Measurements from ENCODE around the gene CDC14B. TPM values are rescaled to one million over a fixed set of nuclear protein-coding genes. Genes with fewer than 3 reads are reported as not detected.
A peak's percentile ranks its signal among the peaks of the same experiment; 100 is the strongest.

Gene CDC14B
- total RNA-seq, 5 donors from 2014 or later (not counting 1 experiment from before 2014, with no cell fraction given), result 4.8 to 11.9 (median 7.2) TPM

DNA sequence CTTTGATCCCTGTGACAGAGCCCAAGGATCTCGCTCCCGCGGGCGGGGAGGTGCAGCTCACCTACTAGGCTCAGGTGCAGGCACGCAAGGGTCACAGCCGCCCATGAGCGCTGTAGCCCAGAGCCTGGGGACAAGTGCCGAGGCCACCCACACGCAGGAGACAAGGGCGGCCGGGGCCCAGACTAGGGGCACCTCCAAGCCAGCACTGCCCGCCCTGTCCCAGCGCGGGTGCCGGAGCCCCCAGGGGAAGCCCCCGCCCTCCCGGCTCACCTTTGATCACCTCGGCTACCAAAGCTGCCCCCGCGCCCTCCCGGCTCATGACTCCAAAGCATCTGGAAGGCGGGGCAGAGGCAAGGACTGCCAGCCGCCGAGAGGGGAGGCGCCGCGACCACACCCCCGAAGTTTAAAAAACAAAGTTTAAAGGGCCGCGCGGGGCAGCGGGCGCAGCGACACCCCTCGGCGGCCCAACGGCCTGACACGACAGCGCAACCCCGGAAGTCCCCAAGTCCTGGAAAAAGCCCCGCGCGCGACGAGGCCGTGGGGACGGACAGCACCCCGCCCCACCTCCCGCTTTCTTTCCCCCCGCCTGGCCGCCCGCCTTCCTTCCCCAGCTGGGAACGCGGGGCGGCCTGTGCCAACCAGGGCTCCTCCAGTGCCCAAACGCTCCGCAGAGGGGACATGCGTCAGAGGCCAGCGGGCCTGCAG lies 53.0 kb downstream of the CDC14B start:
- ChIA-PET CTCF (interaction anchor here in 1 of 2 donors (0.5 to 2.2 kb wide), 7 partner anchors 9 to 240 kb away, joined by 3 to 8 read pairs (median 3); no protein-coding TSS in a partner anchor), POLR2A (interaction anchor here (0.6 to 0.7 kb wide), 3 partner anchors 87 to 140 kb away, joined by 3 to 6 read pairs (median 5); no protein-coding TSS in a partner anchor)
- peaks cover 0 to under 1% of the 10 kb centered on the region in 2 experiments for H3K27me3 ChIP-seq (replicated peaks in 1 of 2; ENCODE audit: control insufficient read depth in 2 of 2, extremely low read depth in 1 of 2, insufficient read depth in 2 of 2, low read length in 1 of 2)
- Mint-ChIP-seq H3K36me3 (peaks cover 7% of the 10 kb centered on the region), H3K27ac (peak overlapping the region; percentile 83 to 86), H3K4me3 (peak overlapping the region; percentile 81 to 87 (median 82)), H3K9me3 (no peaks in the 10 kb centered on the region), H3K27me3 (peaks cover 0 to 9% of the 10 kb centered on the region in 2 donors), H3K4me1 (peaks cover 26 to 29% (median 28%) of the 10 kb centered on the region in 3 donors)
- DNase-seq (peak; percentile 54 to 89 (median 72)), ATAC-seq (replicated peaks in 1 of 4) (peak; percentile 86 to 93 (median 90))
- H3K36me3 ChIP-seq (ENCODE audit: control insufficient read depth in 2 of 2, extremely low read depth in 1 of 2, insufficient read depth in 1 of 2, low read length in 1 of 2), result no peaks in the 10 kb centered on the region
- peak overlapping the region; percentile 96 for H3K27ac ChIP-seq (ENCODE audit: low read length)
- H3K9me3 ChIP-seq, result no peaks in the 10 kb centered on the region
- peak overlapping the region; percentile 84 for H3K4me3 ChIP-seq (ENCODE audit: control insufficient read depth in 1 of 2, extremely low read depth in 1 of 2, low read length in 1 of 2)
- H3K4me1 ChIP-seq (ENCODE audit: control insufficient read depth in 1 of 2, extremely low read depth in 1 of 2, insufficient read depth in 2 of 2, low read length in 2 of 2), result peaks cover 3 to 9% of the 10 kb centered on the region in 2 experiments
- WGBS (ENCODE audit: insufficient coverage), result under 1% methylated on average over 57 of the region's 59 CpGs

GRCh38 chr9:96565671-96566497 lies 53.8 kb downstream of the CDC14B start:
- H3K4me1 Mint-ChIP-seq, result peaks cover 26 to 29% (median 28%) of the 10 kb centered on the region in 3 donors
- peak overlapping the region; percentile 82 to 86 for H3K27ac Mint-ChIP-seq
- ATAC-seq (replicated peaks in 1 of 4), result no peak
- H3K9me3 Mint-ChIP-seq, result no peaks in the 10 kb centered on the region
- Histone ChIP-seq H3K27ac (ENCODE audit: low read length) (peak overlapping the region; percentile 96), H3K27me3 (replicated peaks in 1 of 2; ENCODE audit: control insufficient read depth in 2 of 2, extremely low read depth in 1 of 2, insufficient read depth in 2 of 2, low read length in 1 of 2) (no peaks in the 10 kb centered on the region), H3K9me3 (no peaks in the 10 kb centered on the region), H3K36me3 (ENCODE audit: control insufficient read depth in 2 of 2, extremely low read depth in 1 of 2, insufficient read depth in 1 of 2, low read length in 1 of 2) (no peaks in the 10 kb centered on the region), H3K4me1 (ENCODE audit: control insufficient read depth in 1 of 2, extremely low read depth in 1 of 2, insufficient read depth in 2 of 2, low read length in 2 of 2) (peaks cover 3 to 9% of the 10 kb centered on the region in 2 experiments), H3K4me3 (ENCODE audit: control insufficient read depth in 1 of 2, extremely low read depth in 1 of 2, low read length in 1 of 2) (peak overlapping the region; percentile 84)
- no peak for DNase-seq
- ChIA-PET POLR2A (interaction anchor here (0.6 to 0.7 kb wide), 3 partner anchors 113 to 221 kb away, joined by 5 to 6 read pairs (median 5); no protein-coding TSS in a partner anchor), CTCF (interaction anchor here (0.6 to 2.2 kb wide), 6 partner anchors 10 to 239 kb away, joined by 3 to 8 read pairs (median 3); no protein-coding TSS in a partner anchor)
- H3K27me3 Mint-ChIP-seq, result peaks cover 0 to 9% of the 10 kb centered on the region in 2 donors
- WGBS (ENCODE audit: insufficient coverage), result no CpG with 5 or more reads among the region's 8 CpGs
- H3K4me3 Mint-ChIP-seq, result peak overlapping the region; percentile 81 to 87 (median 82)
- peaks cover 14% of the 10 kb centered on the region for H3K36me3 Mint-ChIP-seq

GRCh38 chr9:96564217-96564616 lies 55.4 kb downstream of the CDC14B start:
- no peak overlapping the region for H3K4me3 ChIP-seq (ENCODE audit: control insufficient read depth in 1 of 2, extremely low read depth in 1 of 2, low read length in 1 of 2)
- WGBS (ENCODE audit: insufficient coverage), result 63% methylated on average over 2 of the region's 4 CpGs
- CTCF ChIA-PET, result no interaction called here
- Mint-ChIP-seq H3K27me3 (no peaks in the 10 kb centered on the region), H3K4me1 (peaks cover 26 to 29% (median 28%) of the 10 kb centered on the region in 3 donors), H3K36me3 (peaks cover 27% of the 10 kb centered on the region), H3K27ac (peak overlapping the region; percentile 19 to 25), H3K9me3 (no peaks in the 10 kb centered on the region), H3K4me3 (no peak overlapping the region)
- H3K27me3 ChIP-seq (replicated peaks in 1 of 2; ENCODE audit: control insufficient read depth in 2 of 2, extremely low read depth in 1 of 2, insufficient read depth in 2 of 2, low read length in 1 of 2), result no peaks in the 10 kb centered on the region
- no peak overlapping the region for H3K27ac ChIP-seq (ENCODE audit: low read length)
- ATAC-seq (replicated peaks in 1 of 4) (no peak), DNase-seq (no peak)
- H3K4me1 ChIP-seq (ENCODE audit: control insufficient read depth in 1 of 2, extremely low read depth in 1 of 2, insufficient read depth in 2 of 2, low read length in 2 of 2), result peaks cover 3 to 9% of the 10 kb centered on the region in 2 experiments
- no peaks in the 10 kb centered on the region for H3K36me3 ChIP-seq (ENCODE audit: control insufficient read depth in 2 of 2, extremely low read depth in 1 of 2, insufficient read depth in 1 of 2, low read length in 1 of 2)
- POLR2A ChIA-PET, result interaction anchor here in 1 of 2 donors (0.7 kb wide), 1 partner anchor 11 kb away, joined by 7 read pairs; no protein-coding TSS in a partner anchor
- H3K9me3 ChIP-seq, result no peaks in the 10 kb centered on the region

DNA sequence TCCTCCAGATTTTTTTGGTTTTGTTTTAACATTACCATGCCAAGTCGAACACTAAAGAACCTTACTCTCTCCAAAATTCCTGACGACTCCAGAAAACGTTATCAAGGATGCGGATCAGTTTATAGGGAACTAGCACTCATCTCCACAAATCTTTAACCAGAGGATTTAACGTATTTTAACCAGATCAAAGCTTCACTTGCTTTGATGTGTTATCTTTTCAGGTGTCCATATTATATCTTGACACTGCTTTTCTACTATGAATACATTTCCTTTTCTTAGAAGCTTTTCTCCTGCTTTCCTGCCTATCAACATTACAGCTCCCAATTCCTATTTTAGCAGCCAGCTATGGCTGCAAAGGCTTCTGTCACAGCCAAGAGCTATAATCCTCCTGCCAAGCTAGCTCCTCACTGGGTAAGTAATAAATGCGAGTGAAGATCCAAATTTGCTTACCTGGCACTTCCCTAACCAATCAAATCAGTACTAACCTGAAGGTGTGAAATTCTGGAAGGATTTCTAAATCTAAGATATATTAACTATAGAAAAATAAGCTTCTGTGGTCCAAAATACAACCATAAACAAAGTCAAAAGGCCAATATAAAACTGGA lies 60.2 kb downstream of the CDC14B start:
- 100% methylated on average over 4 of the region's 6 CpGs for WGBS (ENCODE audit: insufficient coverage)
- Mint-ChIP-seq H3K4me3 (no peak overlapping the region), H3K9me3 (no peaks in the 10 kb centered on the region), H3K27ac (peak overlapping the region in 1 of 2 donors; percentile 55), H3K4me1 (peaks cover 3 to 21% (median 8%) of the 10 kb centered on the region in 3 donors), H3K27me3 (no peaks in the 10 kb centered on the region), H3K36me3 (peaks cover 34% of the 10 kb centered on the region)
- Histone ChIP-seq H3K4me3 (ENCODE audit: control insufficient read depth in 1 of 2, extremely low read depth in 1 of 2, low read length in 1 of 2) (no peak overlapping the region), H3K27me3 (replicated peaks in 1 of 2; ENCODE audit: control insufficient read depth in 2 of 2, extremely low read depth in 1 of 2, insufficient read depth in 2 of 2, low read length in 1 of 2) (no peaks in the 10 kb centered on the region), H3K36me3 (ENCODE audit: control insufficient read depth in 2 of 2, extremely low read depth in 1 of 2, insufficient read depth in 1 of 2, low read length in 1 of 2) (no peaks in the 10 kb centered on the region), H3K27ac (ENCODE audit: low read length) (no peak overlapping the region), H3K9me3 (no peaks in the 10 kb centered on the region), H3K4me1 (ENCODE audit: control insufficient read depth in 1 of 2, extremely low read depth in 1 of 2, insufficient read depth in 2 of 2, low read length in 2 of 2) (no peaks in the 10 kb centered on the region)
- CTCF ChIA-PET, result no interaction called here
- POLR2A ChIA-PET, result interaction anchor here in 1 of 2 donors (0.6 kb wide), 1 partner anchor 263 kb away, joined by 4 read pairs; no protein-coding TSS in a partner anchor
- DNase-seq (no peak), ATAC-seq (replicated peaks in 1 of 4) (no peak)

GRCh38 chr9:96557921-96558320 lies 61.7 kb downstream of the CDC14B start:
- Mint-ChIP-seq H3K36me3 (peaks cover 32% of the 10 kb centered on the region), H3K9me3 (no peaks in the 10 kb centered on the region), H3K4me3 (no peak overlapping the region), H3K27ac (no peak overlapping the region), H3K4me1 (peaks cover 0 to 24% (median 4%) of the 10 kb centered on the region in 3 donors), H3K27me3 (no peaks in the 10 kb centered on the region)
- no peak overlapping the region for H3K4me3 ChIP-seq (ENCODE audit: control insufficient read depth in 1 of 2, extremely low read depth in 1 of 2, low read length in 1 of 2)
- CTCF ChIA-PET, result no interaction called here
- H3K36me3 ChIP-seq (ENCODE audit: control insufficient read depth in 2 of 2, extremely low read depth in 1 of 2, insufficient read depth in 1 of 2, low read length in 1 of 2), result no peaks in the 10 kb centered on the region
- DNase-seq (no peak), ATAC-seq (replicated peaks in 1 of 4) (no peak)
- no peaks in the 10 kb centered on the region for H3K4me1 ChIP-seq (ENCODE audit: control insufficient read depth in 1 of 2, extremely low read depth in 1 of 2, insufficient read depth in 2 of 2, low read length in 2 of 2)
- 40% methylated on average over 1 of the region's 1 CpG for WGBS (ENCODE audit: insufficient coverage)
- no peak overlapping the region for H3K27ac ChIP-seq (ENCODE audit: low read length)
- H3K9me3 ChIP-seq, result no peaks in the 10 kb centered on the region
- POLR2A ChIA-PET, result no interaction called here
- no peaks in the 10 kb centered on the region for H3K27me3 ChIP-seq (replicated peaks in 1 of 2; ENCODE audit: control insufficient read depth in 2 of 2, extremely low read depth in 1 of 2, insufficient read depth in 2 of 2, low read length in 1 of 2)

Measured in T-cell (primary cell).